ENCODE data around the gene NRL.

The NRL gene

GRCh38 chr14:24098927-24099813 is 15.6 kb downstream of the NRL start:
- FAIRE-seq = no peak

GRCh38 chr14:24098229-24098926 is 16.4 kb downstream of the NRL start:
- FAIRE-seq = no peak

GRCh38 chr14:24096545-24097181 is 18.1 kb downstream of the NRL start:
- FAIRE-seq = no peak

- FAIRE-seq = no peak
Observed at GRCh38 chr14:24095271-24096068, 19.3 kb downstream of the NRL start.

GRCh38 chr14:24094841-24095270 is 19.9 kb downstream of the NRL start:
- no peak for FAIRE-seq

GRCh38 chr14:24093901-24094840 is 20.6 kb downstream of the NRL start, which contains the start of gene PCK2:
PCK2 (plus strand) TSS chr14:24094311; CDS start chr14:24094406, 95 bp downstream.
- no peak for FAIRE-seq

GRCh38 chr14:24093207-24093900 is 21.4 kb downstream of the NRL start:
- no peak for FAIRE-seq

GRCh38 chr14:24092505-24093206 is 22.1 kb downstream of the NRL start:
- no peak for FAIRE-seq

- FAIRE-seq = no peak
Observed at GRCh38 chr14:24092110-24092504, 22.6 kb downstream of the NRL start.

GRCh38 chr14:24089890-24090289 is 24.9 kb downstream of the NRL start:
- no peak for FAIRE-seq

- no peak for FAIRE-seq
Observed at GRCh38 chr14:24088095-24088494, 26.7 kb downstream of the NRL start.

- no peak for FAIRE-seq
Observed at GRCh38 chr14:24087004-24087403, 27.7 kb downstream of the NRL start.

GRCh38 chr14:24086193-24086955 is 28.4 kb downstream of the NRL start:
- FAIRE-seq = no peak

- FAIRE-seq = no peak
Observed at GRCh38 chr14:24085215-24085614, 29.5 kb downstream of the NRL start.

- no peak for FAIRE-seq
Observed at GRCh38 chr14:24084440-24084839, 30.3 kb downstream of the NRL start.

GRCh38 chr14:24083462-24083861 is 31.3 kb downstream of the NRL start:
- no peak for FAIRE-seq

GRCh38 chr14:24082411-24083080 is 32.2 kb downstream of the NRL start:
- FAIRE-seq = no peak

GRCh38 chr14:24081739-24082211 is 33.0 kb downstream of the NRL start:
- no peak for FAIRE-seq
